ENCODE data around the gene GRPEL1. TPM values are rescaled to one million over a fixed set of nuclear protein-coding genes. Genes with fewer than 3 reads are reported as not detected.

Gene GRPEL1
- total RNA-seq, 1 experiment from 2014 or later = 40.7 TPM

GRCh38 chr4:7032596-7032995 is 35.3 kb downstream of the GRPEL1 start:
- no peak overlapping the region for H3K23ac ChIP-seq (ENCODE audit: insufficient read length, low read depth, low read length)
- no peak overlapping the region for H2BK12ac ChIP-seq (ENCODE audit: insufficient read length, low read depth, low read length)

More at GRCh38 chr4:7032596-7032995, 35.3 kb downstream of the GRPEL1 start:
- H2AK5ac ChIP-seq (ENCODE audit: insufficient read length, low read length) = no peak overlapping the region
- no peak for TF ChIP-seq CTCF (conservative IDR thresholded peaks at IDR 0.05)
- Mint-ChIP-seq H3K27ac (peak overlapping the region; percentile 36 to 73 (median 40); a peak in 2 of 7 replicates), H3K9me3 (no peaks in the 10 kb centered on the region; a peak in 1 of 5 replicates), H3K4me1 (0 out of 4 replicates have a peak, but pooled peaks cover 0 to 2% of the 10 kb centered on the region in 2 experiments), H3K27me3 (ENCODE audit: low read depth) (no peaks in the 10 kb centered on the region; the same call in 1 of the 2 replicates), H3K4me3 (no peak overlapping the region), H3K36me3 (ENCODE audit: insufficient read depth in 1 of 3, low read depth in 3 of 3) (peaks cover 22 to 38% (median 36%) of the 10 kb centered on the region in 3 experiments; a peak in 6 of 7 replicates)
- no peaks in the 10 kb centered on the region for H3K4me1 ChIP-seq (ENCODE audit: insufficient read depth, low read length)
- no peaks in the 10 kb centered on the region for H3K79me1 ChIP-seq (ENCODE audit: insufficient read depth, low read depth, low read length, poor library complexity, severe bottlenecking)
- no peak overlapping the region for H4K8ac ChIP-seq (replicated peaks; ENCODE audit: insufficient read length, low read depth, low read length)
- H3T11ph ChIP-seq (ENCODE audit: low read length) = no peak overlapping the region
- no peak overlapping the region for H3K14ac ChIP-seq (ENCODE audit: insufficient read depth, low read length)
- H2BK20ac ChIP-seq (ENCODE audit: low read depth, low read length, poor library complexity, severe bottlenecking) = no peak overlapping the region
- H3K79me2 ChIP-seq (ENCODE audit: insufficient read depth, low read length) = no peaks in the 10 kb centered on the region
- no peak overlapping the region for H3K27ac ChIP-seq (ENCODE audit: insufficient read length, low read depth, low read length)
- no peak overlapping the region for H4K5ac ChIP-seq (ENCODE audit: insufficient read length, low read depth, low read length)
- no peaks in the 10 kb centered on the region for H4K20me1 ChIP-seq (ENCODE audit: control insufficient read depth, insufficient read depth, insufficient read length)
- H3K9ac ChIP-seq (ENCODE audit: extremely low read depth, insufficient read length, low read length) = no peak overlapping the region
- no peaks in the 10 kb centered on the region for H3K9me3 ChIP-seq (ENCODE audit: control insufficient read depth, low read depth, low read length)
- WGBS (ENCODE audit: extremely low coverage, insufficient read length, low lambda C conversion rate) = no CpG with 5 or more reads among the region's 8 CpGs
- no peak overlapping the region for H3K4me2 ChIP-seq (ENCODE audit: insufficient read depth, insufficient read length, low read length)
- H3K27me3 ChIP-seq (ENCODE audit: insufficient read depth, low read length) = no peaks in the 10 kb centered on the region
- H2BK15ac ChIP-seq (ENCODE audit: low read depth, low read length) = no peak overlapping the region
- H3K18ac ChIP-seq (ENCODE audit: insufficient read length, low read depth, low read length) = no peak overlapping the region
- no peak overlapping the region for H2AFZ ChIP-seq (ENCODE audit: low read length)
- H3K23me2 ChIP-seq (ENCODE audit: insufficient read length, low read depth, low read length, poor library complexity, severe bottlenecking) = no peaks in the 10 kb centered on the region
- DNase-seq = no peak
- H4K91ac ChIP-seq (ENCODE audit: insufficient read length, low read depth, low read length) = no peak overlapping the region
- H2BK120ac ChIP-seq (ENCODE audit: low read depth, low read length, poor library complexity, severe bottlenecking) = no peak overlapping the region
- no peak overlapping the region for H3K56ac ChIP-seq (ENCODE audit: insufficient read length, low read depth, low read length)
- no peak overlapping the region for H3K4ac ChIP-seq (ENCODE audit: low read depth, low read length)
- no peak overlapping the region for H2BK5ac ChIP-seq (ENCODE audit: insufficient read length, low read length)

All from H9 (cell line).